ENCODE measurements around the gene TSC22D2.

TSC22D2 gene

GRCh38 chr3:150511122-150511821 is 103.2 kb downstream of the TSC22D2 start:
- no peaks in the 10 kb centered on the region for H3K36me3 ChIP-seq (ENCODE audit: control insufficient read depth, insufficient read depth, low read length)
- H3K9ac ChIP-seq (ENCODE audit: low read length) = no peak overlapping the region
- H3K4me3 ChIP-seq (ENCODE audit: low read length) = no peak overlapping the region
- H3K9me3 ChIP-seq (ENCODE audit: control insufficient read depth, low read length) = no peaks in the 10 kb centered on the region
- no peaks in the 10 kb centered on the region for H3K4me1 ChIP-seq (ENCODE audit: control insufficient read depth, insufficient read depth, low read length)
- no peaks in the 10 kb centered on the region for H3K27me3 ChIP-seq (ENCODE audit: control insufficient read depth, insufficient read depth, low read length)

- Histone ChIP-seq H3K4me1 (ENCODE audit: control insufficient read depth, insufficient read depth, low read length) (no peaks in the 10 kb centered on the region), H3K27me3 (ENCODE audit: control insufficient read depth, insufficient read depth, low read length) (no peaks in the 10 kb centered on the region), H3K9ac (ENCODE audit: low read length) (no peak overlapping the region), H3K36me3 (ENCODE audit: control insufficient read depth, insufficient read depth, low read length) (no peaks in the 10 kb centered on the region), H3K9me3 (ENCODE audit: control insufficient read depth, low read length) (no peaks in the 10 kb centered on the region), H3K4me3 (ENCODE audit: low read length) (no peak overlapping the region)
These were observed 107.1 kb downstream of the TSC22D2 start for GRCh38 chr3:150515210-150515609.
